CD4-positive, alpha-beta T cell treated with Interleukin-4 for 4 hours (primary cell): Measurements from ENCODE around the gene PRUNE2.
"Not testable (repeated sequence)": the region's sequence is repeated elsewhere in the genome, so short reads cannot be mapped to it uniquely, and the experiment has no call there.

Experiments
- DNase-seq: peaks from one replicate; pipeline ENCODE4 v3.0.0-alpha.2; 2020

PRUNE2 gene

GRCh38 chr9:76691517-76692313 lies 214.2 kb downstream of the PRUNE2 start:
- no peak for DNase-seq

DNA sequence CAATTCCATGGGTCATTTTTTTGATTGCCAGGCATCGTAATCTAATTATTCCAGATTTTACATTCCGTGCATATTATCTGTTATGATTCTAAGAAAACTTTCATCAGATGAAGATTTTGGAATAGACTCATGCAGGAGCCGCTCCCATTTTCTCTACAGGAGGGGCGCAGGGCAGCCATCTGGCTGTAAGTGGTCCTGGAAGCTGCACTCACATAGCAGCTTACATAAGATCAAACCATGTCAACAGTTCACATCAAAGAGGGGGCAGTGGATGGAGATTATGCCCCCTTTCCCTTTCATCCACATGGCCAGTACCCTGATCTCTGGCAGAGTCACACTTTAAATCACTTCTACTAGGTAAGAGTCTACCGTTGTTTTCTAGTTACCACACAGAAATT lies 214.9 kb downstream of the PRUNE2 start:
- no peak for DNase-seq

DNA sequence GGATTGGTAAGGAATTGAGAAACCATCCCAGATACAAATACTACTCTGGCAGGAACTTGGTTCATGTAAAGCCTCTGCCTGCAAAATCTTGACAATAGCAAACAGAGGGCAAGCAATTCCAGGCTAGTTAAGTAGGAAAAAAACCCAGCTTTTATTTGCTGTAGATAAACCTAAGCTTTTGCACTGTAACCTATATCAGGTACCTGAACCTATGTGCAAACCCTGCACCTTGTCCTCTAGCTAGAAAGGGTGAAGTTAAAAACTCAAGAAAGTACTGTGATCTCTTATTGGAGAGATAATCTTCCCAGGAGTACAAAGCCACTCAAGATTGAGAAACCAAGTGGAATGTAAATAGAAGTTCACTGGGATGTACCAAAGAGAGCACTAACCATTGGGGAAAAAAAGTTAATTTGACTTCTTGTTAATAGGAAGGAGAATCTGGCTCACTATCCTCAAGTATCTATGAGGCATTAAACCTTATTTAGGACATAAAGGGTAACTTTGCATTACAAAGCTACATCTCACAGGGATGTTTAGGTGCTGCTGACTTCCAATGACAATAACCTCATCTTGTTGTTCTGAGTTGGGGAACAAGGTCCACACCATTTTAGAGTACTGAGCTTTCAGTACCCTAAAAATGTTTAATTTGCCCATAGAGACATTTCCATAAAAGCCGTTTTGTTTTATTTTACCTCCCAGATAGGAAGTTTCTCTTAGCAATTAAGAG lies 215.5 kb downstream of the PRUNE2 start:
- DNase-seq: no peak

GRCh38 chr9:76688471-76689238 lies 217.3 kb downstream of the PRUNE2 start:
- no peak for DNase-seq

- DNase-seq: peak; percentile 9
Measured at GRCh38 chr9:76687861-76688391, 218.0 kb downstream of the PRUNE2 start.

- DNase-seq: no peak
Measured at GRCh38 chr9:76686756-76687155, 219.2 kb downstream of the PRUNE2 start.

GRCh38 chr9:76684213-76684612 lies 221.7 kb downstream of the PRUNE2 start:
- no peak for DNase-seq

GRCh38 chr9:76681556-76681955 lies 224.4 kb downstream of the PRUNE2 start:
- DNase-seq: no peak

GRCh38 chr9:76680716-76681425 lies 225.0 kb downstream of the PRUNE2 start:
- DNase-seq: no peak

DNA sequence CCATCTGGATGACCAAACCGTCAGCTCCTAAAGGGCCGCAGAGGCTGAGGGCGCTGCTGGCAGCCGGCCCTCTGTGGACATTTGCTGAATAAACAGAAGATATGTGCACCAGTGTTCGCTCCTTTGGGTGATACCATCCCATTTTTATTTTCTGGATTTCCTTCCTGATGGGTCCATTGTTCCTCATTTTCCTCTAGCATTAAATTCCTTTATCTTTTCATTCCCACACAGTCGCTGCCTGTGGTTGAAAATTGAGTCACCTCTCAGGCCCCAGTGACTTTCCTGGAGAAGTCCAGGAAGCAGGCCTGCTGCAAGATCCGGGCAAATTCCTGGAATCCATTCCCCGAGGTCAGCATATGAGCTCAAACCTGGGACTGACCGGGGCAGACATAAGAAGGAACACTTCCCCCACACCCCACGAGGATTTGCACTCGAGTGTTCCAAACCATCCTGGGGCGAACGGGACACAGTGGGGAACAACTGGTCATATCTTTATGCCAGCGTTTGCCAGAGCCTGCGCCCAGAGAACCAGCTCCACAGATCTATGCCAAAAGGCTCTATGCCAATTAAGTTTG lies 228.3 kb downstream of the PRUNE2 start:
- DNase-seq: no peak

DNA sequence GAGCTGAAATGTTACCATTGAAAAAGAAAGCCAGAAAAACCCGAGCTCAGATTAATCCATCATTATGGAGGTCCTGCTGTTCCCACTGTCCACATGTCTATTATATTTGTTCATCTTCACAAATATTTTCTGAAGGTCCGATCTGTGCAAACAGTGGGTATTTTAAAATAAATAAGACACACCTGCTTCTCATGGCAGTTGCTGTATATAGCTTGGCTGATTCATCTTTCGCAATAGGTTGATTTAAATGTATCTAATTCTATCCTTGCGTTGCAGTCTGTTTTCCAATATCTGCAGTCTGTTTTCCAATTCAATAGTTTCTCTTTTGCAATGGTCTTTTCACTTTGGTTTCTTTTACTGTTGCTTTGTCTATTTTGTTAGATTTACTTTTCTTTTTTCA lies 229.1 kb downstream of the PRUNE2 start:
- DNase-seq: no peak

GRCh38 chr9:76667521-76667957 lies 238.4 kb downstream of the PRUNE2 start:
- DNase-seq: no peak

- not testable (repeated sequence) for DNase-seq
Measured at GRCh38 chr9:76665966-76666365, 239.9 kb downstream of the PRUNE2 start.

DNA sequence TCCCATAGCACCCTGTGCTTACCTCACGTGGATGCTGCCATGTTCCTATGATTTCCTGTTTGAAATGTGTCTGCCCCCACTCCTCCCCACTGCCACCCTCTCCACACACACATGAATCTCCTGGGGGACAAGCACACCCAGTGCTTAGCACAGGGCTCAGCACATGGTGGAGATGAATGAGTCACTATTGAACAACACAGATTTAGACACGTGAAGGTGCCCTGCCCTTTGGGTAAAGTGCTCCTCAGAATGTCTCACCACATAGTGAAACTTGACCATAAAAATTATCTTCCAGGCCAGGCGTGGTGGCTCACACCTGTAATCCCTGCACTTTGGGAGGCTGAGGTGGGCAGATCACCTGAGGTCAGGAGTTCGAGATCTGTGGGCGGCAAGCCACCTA lies 240.5 kb downstream of the PRUNE2 start:
- DNase-seq: no peak

DNA sequence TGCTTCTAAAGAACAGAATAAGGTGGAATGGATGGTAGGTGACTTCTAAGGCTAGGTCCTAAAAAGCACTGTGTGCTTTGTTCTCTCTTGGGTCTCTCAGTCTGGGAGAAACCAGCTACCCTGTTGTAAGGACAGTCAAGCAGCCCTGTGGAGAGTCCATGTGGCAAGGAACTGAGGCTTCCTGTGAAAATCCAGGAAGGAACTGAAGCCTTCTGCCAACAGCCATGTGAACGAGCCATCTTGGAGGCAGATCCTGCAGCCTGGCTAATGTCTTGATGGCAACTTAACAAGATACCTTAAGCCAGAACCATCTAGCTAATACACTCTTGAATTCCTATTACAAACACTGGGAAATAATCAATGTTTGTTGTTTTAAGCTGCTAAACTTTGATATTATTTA lies 241.8 kb downstream of the PRUNE2 start:
- DNase-seq: no peak

GRCh38 chr9:76662476-76663281 lies 243.2 kb downstream of the PRUNE2 start:
- DNase-seq: no peak

DNA sequence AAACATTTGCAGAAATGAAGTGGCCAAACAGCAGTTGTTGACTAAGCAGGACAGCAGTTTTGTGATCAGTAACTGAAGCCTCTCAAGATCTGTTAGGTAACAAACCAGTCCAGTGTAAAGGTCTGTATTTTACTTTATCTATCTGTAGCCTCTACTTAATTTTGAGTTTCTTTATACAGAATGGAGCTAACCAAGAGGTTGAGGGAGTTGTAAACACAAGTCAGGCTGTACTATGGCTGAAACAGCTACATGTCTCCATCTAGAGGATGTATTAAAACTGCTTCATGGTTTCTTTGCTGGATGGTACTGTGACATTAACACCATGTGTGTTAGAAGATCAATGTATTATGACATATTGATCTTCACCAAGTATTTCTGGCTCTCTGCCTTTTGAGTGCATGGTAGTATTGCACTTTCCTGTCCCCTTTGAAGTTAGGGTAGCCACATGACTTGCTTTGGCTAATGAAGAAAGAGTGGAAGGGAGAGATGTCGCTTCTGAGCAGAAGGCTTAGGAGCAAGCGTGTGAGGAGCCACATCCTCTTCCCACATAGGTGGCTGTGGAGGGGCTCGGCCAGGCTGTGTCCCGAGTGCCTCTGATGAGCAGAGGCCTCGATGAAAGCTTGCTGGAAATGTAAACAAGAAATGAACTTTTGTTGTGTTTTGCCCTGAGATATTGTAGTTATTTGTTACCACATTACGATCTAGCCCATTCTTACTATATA lies 247.2 kb downstream of the PRUNE2 start:
- peak; percentile 58 for DNase-seq

DNA sequence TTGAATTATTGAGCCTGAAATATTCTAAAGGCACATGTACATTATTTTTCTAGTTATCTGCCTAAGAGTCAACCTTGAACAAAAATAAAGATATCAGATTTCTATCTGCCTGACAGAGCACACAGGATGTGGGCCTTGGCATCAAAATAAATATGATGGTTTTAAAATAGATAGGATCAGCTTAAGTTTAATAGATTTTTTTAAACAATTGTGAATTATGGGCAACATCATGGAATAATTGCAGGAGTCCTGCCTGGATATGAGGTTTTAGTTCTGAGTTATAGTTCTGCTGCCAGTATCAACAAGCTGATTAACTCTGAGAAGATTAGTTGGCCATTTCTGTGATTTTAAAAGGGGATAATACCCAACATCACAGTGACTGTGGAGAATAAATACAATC lies 248.6 kb downstream of the PRUNE2 start:
- no peak for DNase-seq

GRCh38 chr9:76655971-76656370 lies 249.9 kb downstream of the PRUNE2 start:
- no peak for DNase-seq

DNA sequence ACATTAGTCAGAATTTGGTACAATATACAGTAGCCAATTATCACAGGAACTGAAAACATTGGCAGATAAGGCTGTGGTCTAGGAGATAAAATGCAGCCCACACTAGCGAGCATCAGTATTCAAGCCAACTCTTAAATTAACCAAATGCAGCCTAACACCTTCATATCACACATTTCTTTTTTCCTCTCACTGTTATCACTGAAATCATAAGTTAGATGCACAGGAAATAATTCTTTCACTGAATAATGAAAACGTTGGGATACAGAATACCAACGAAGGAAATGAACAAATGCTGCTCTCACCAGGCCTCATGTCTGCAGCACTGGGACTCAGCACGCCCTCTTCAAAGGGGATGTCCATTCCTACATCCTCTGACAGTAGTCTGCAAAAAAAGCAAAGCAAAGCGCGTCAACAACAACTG lies 250.8 kb downstream of the PRUNE2 start:
- peak; percentile 24 for DNase-seq

GRCh38 chr9:76654575-76654974 lies 251.3 kb downstream of the PRUNE2 start:
- no peak for DNase-seq
